GM19193 (cell line): ENCODE data around the gene SLC39A11.

ENCODE experiments used
- POLR2A ChIP-seq: IDR thresholded peaks from 4 replicates; pipeline ENCODE4 v1.6.1; 2011; ENCODE audit not compliant: insufficient read depth, insufficient read length; ENCODE audit errors: extremely low read depth

SLC39A11 gene

DNA sequence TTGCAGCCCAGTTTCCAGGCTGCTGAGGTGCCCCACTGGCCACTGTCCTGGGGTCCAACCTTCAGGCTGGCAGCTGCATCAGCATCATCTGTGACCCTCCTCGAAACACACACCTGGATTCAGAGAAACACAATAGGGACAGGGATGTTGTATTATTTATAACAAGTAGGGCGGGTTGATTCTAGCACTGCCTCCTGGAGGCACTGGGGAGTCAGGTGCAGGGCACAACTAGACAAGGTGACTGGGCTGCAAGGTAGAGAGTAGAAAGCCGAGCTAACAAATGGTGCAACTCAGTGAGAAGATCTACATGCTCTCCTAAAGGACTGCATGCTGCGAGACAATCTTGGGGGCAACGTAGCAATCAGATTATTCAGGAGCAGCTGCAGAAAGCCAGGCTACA lies 317.3 kb downstream of the SLC39A11 start:
- TF ChIP-seq POLR2A, result no peak

- no peak for TF ChIP-seq POLR2A
Measured at GRCh38 chr17:72774236-72774635, 318.3 kb downstream of the SLC39A11 start.

GRCh38 chr17:72772331-72772821 lies 320.1 kb downstream of the SLC39A11 start:
- TF ChIP-seq POLR2A, result no peak

GRCh38 chr17:72771734-72772133 lies 320.8 kb downstream of the SLC39A11 start:
- no peak for TF ChIP-seq POLR2A

GRCh38 chr17:72766761-72767356 lies 325.6 kb downstream of the SLC39A11 start:
- TF ChIP-seq POLR2A, result no peak

- TF ChIP-seq POLR2A, result no peak
Measured at GRCh38 chr17:72765368-72766153, 326.9 kb downstream of the SLC39A11 start.

GRCh38 chr17:72764632-72765041 lies 327.9 kb downstream of the SLC39A11 start:
- TF ChIP-seq POLR2A, result no peak

DNA sequence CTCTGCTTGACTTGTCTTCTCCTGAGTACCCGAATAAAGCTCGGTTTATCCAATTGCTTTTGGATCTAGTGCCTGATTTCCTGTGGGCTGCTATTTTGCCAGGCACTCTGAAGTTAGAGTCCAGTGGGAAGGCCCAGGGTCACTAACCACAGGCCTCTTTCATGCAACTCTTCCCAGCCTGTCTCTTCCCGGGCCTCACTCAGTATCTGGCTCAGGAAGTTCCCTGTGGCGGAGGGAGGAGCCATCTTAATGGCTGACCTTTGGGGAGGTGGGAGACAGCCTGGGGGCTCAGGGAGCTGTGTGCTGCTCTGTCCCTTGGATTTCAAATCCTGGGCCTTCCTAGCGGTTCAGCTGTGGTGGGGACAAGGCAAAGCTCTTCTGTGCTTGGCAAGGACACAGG lies 328.5 kb downstream of the SLC39A11 start:
- TF ChIP-seq POLR2A, result no peak

- TF ChIP-seq POLR2A, result no peak
Measured at GRCh38 chr17:72761431-72761830, 331.1 kb downstream of the SLC39A11 start.

GRCh38 chr17:72760368-72760767 lies 332.1 kb downstream of the SLC39A11 start:
- no peak for TF ChIP-seq POLR2A

DNA sequence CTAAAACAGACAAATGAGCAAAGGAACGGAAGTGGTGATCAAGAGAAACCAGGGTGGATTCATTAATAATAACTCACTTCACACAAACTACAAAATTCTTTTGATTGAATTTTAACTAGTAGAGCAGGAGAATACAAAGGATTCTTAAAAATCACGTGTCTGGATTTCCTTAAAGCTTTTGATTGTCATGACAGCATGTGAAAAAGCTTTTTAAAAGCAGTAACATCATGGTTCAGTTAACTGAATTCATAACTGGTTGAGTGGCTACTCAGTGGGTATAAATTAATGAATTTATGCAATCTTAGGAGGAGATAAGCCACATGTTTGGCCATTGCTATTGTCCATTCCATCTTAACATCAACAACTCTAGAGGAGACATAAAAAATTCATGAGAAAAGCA lies 333.2 kb downstream of the SLC39A11 start:
- no peak for TF ChIP-seq POLR2A

- no peak for TF ChIP-seq POLR2A
Measured at GRCh38 chr17:72756256-72756655, 336.2 kb downstream of the SLC39A11 start.

- TF ChIP-seq POLR2A, result no peak
Measured at GRCh38 chr17:72754513-72754912, 338.0 kb downstream of the SLC39A11 start.

DNA sequence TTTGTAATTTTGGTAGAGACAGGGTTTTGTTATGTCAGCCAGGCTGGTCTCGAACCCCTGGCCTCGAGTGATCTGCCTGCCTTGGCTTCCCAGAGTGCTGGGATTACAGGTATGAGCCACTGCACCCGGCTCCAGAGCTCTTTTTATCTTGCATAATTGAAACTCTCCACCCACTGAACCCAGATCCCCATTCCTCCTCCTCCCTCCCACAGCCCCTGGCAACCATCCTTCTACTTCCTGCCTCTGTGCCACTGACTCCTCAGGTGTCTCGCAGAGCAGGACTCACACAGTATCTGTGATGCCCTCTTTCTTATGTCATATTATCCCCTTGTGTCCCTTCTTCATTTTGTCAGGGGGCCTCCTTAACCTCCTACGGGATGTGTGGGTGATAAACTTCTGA lies 340.7 kb downstream of the SLC39A11 start:
- no peak for TF ChIP-seq POLR2A

DNA sequence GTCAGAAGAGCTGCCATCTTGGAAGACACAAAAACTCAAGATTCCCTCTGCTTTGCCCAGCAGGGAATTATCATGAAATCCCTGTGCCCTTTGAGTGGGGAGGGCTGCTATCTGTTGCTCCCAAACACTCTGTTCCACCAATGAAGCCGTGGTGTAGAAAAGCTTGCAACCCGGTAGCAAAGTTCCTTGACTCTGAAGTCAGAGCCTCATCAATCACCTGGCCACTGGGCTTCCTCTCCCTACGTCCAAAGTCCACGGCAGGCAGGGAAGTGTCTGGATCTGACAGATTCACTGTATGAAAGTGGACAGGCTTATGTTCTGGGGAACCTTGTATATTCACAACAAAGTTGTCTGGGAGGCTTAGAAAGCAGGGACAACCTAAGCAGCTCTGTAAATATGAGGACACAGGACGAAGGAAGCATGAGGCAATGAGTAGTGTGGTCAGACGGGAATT lies 343.3 kb downstream of the SLC39A11 start:
- no peak for TF ChIP-seq POLR2A

GRCh38 chr17:72747501-72747900 lies 345.0 kb downstream of the SLC39A11 start:
- no peak for TF ChIP-seq POLR2A
